AG04450 (cell line): ENCODE measurements around the gene CEBPG. TPM values are rescaled to one million over a fixed set of nuclear protein-coding genes. Genes with fewer than 3 reads are reported as not detected.

Experiments used
- CTCF ChIA-PET: fragments of 300-600, 350-600 bp; formaldehyde crosslinking; extraction: SDS; loops from one replicate; lab custom pipeline; 2022; ENCODE audit warnings: antibody characterized with exemption, inconsistent platforms; lab: Charles Lee
- POLR2A ChIA-PET: fragments of 350-600 bp; formaldehyde crosslinking; extraction: SDS; loops from one replicate; lab custom pipeline; 2021; ENCODE audit warnings: antibody characterized with exemption, inconsistent platforms; lab: Yijun Ruan, JAX
- DNase-seq: peaks from one replicate; pipeline ENCODE4 v3.0.0-alpha.2; 2011; ENCODE audit warnings: low read depth, low spot score
- H3K27ac ChIP-seq: one replicate; pipeline ENCODE4 v1.5.1; 2012; ENCODE audit warnings: low read depth, low read length, control low read depth
- H3K27me3 ChIP-seq: one replicate; pipeline ENCODE4 v1.6.0; 2012; ENCODE audit warnings: low read length; ENCODE audit not compliant: control insufficient read depth, insufficient read depth
- H3K4me3 ChIP-seq: 2 replicates; pipeline ENCODE4 v1.5.1; 2011; ENCODE audit warnings: mild to moderate bottlenecking, low read depth, low read length, control low read depth
- H3K9me3 ChIP-seq: 2 replicates; pipeline ENCODE4 v1.5.1; 2012; ENCODE audit warnings: low read length; ENCODE audit not compliant: control insufficient read depth, insufficient read depth
- CTCF ChIP-seq: IDR thresholded peaks from 2 replicates; pipeline ENCODE4 v1.5.1; 2011; ENCODE audit warnings: low read depth, low read length, control low read depth, inconsistent platforms
- polyA plus RNA-seq: library from polyadenylated mRNA; depleted of rRNA; stranded (reverse); fragments of >200 nt; gene quantifications from 2 replicates; pipeline ENCODE4 v1.2.3, GENCODE V29; 2011

The CEBPG gene
- polyA plus RNA-seq, 1 experiment: 31.6 TPM

GRCh38 chr19:33412601-33413425, 39.3 kb downstream of the CEBPG start:
- DNase-seq: no peak
- POLR2A ChIA-PET: no interaction called here
- Histone ChIP-seq H3K9me3 (no peaks in the 10 kb centered on the region), H3K27me3 (no peaks in the 10 kb centered on the region), H3K4me3 (no peak overlapping the region), H3K27ac (no peak overlapping the region)
- TF ChIP-seq CTCF: no peak
- CTCF ChIA-PET: interaction anchor here (1.7 kb wide), 1 partner anchor 359 kb away, joined by 4 read pairs; no protein-coding TSS in a partner anchor

- POLR2A ChIA-PET: no interaction called here
- CTCF ChIA-PET: interaction anchor here (1.3 to 1.7 kb wide), 2 partner anchors 17 to 358 kb away, joined by 3 to 4 read pairs; no protein-coding TSS in a partner anchor
- no peaks in the 10 kb centered on the region for H3K9me3 ChIP-seq
- no peaks in the 10 kb centered on the region for H3K27me3 ChIP-seq
- no peak for TF ChIP-seq CTCF
- H3K4me3 ChIP-seq: no peak overlapping the region
- H3K27ac ChIP-seq: no peak overlapping the region
- DNase-seq: no peak
Measured at GRCh38 chr19:33413426-33413725, 39.9 kb downstream of the CEBPG start.

- CTCF ChIA-PET: interaction anchor here (0.5 to 1.3 kb wide), 3 partner anchors 17 to 1740 kb away, joined by 3 read pairs; no protein-coding TSS in a partner anchor
- H3K27ac ChIP-seq: no peak overlapping the region
- POLR2A ChIA-PET: no interaction called here
Measured at GRCh38 chr19:33413868-33414666, 40.6 kb downstream of the CEBPG start.

GRCh38 chr19:33414667-33415605, 41.4 kb downstream of the CEBPG start:
- Histone ChIP-seq H3K27me3 (no peaks in the 10 kb centered on the region), H3K4me3 (no peak overlapping the region), H3K9me3 (no peaks in the 10 kb centered on the region), H3K27ac (no peak overlapping the region)
- TF ChIP-seq CTCF: no peak
- POLR2A ChIA-PET: no interaction called here
- CTCF ChIA-PET: interaction anchor here (0.5 to 7.8 kb wide), 9 partner anchors 9 to 1739 kb away, joined by 3 to 55 read pairs (median 3); no protein-coding TSS in a partner anchor
- no peak for DNase-seq

More at GRCh38 chr19:33413868-33414666, 40.6 kb downstream of the CEBPG start:
- Histone ChIP-seq H3K9me3 (no peaks in the 10 kb centered on the region), H3K27me3 (no peaks in the 10 kb centered on the region), H3K4me3 (no peak overlapping the region)
- DNase-seq: no peak
- no peak for TF ChIP-seq CTCF
